Measurements from ENCODE around the gene STK32A.

STK32A gene

DNA sequence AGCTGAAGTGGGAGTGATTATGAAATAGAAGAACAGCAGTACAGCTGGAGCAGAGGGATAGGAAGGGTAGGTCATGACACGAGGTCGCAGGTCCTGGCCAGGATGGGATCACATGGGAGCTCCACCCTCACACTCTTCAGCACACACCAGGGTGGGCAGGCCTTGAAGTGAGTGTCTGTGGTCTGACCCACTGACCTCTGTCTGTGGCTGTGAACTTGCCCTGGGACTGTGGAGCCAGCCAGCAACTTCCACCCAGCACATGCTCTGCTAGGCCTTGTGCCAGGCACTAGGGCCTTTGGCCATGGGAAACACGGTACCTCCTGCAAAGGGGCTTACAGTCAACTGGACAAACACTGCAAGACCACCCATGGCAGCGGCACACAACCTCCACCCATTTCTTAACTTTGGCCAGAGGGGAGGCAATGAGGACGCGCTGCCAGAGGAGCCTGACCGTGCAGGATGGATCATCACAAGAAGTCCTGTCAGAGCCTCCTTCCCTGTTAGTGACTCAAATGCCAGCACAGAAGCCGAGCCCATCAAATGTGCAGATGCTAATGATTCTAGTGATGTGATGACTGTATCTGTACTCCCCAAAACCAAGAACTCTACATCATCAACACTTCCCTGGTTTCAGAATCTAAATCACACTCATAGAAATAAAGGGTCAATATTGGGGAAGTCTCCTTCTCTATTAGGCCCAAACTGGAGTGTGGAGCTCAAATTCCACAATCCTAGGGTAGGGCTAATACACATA lies 161.4 kb downstream of the STK32A start:
- Histone ChIP-seq H3K9me3 (ENCODE audit: control extremely low read depth in 1 of 5, control insufficient read depth in 4 of 5, insufficient read depth in 2 of 5, low read depth in 1 of 5, low read length in 4 of 5) (no peaks in the 10 kb centered on the region), H3K27me3 (replicated peaks in 2 of 5; ENCODE audit: control insufficient read depth in 4 of 5, insufficient read depth in 5 of 5, low read length in 4 of 5) (no peaks in the 10 kb centered on the region), H3K4me1 (ENCODE audit: control extremely low read depth in 1 of 4, control insufficient read depth in 4 of 4, insufficient read depth in 4 of 4, low read length in 3 of 4) (no peaks in the 10 kb centered on the region), H3K4me3 (ENCODE audit: control insufficient read depth in 1 of 7, extremely low read depth in 1 of 7, insufficient read depth in 4 of 7, low read depth in 2 of 7, low read length in 6 of 7) (no peak overlapping the region), H3K27ac (ENCODE audit: insufficient read depth in 1 of 2, low read depth in 1 of 2, low read length in 2 of 2, poor library complexity in 1 of 2, severe bottlenecking in 2 of 2) (no peak overlapping the region), H3K36me3 (ENCODE audit: control insufficient read depth in 4 of 4, insufficient read depth in 4 of 4, low read length in 3 of 4) (peaks cover 0 to 39% (median 3%) of the 10 kb centered on the region in 4 experiments)
- ChIA-PET POLR2A (no interaction called here), CTCF (interaction anchor here (1.5 kb wide), 1 partner anchor 26 kb away, joined by 4 read pairs; no protein-coding TSS in a partner anchor)
- no peak for DNase-seq
- WGBS (ENCODE audit: insufficient coverage) = 71% methylated on average over 4 of the region's 8 CpGs

GRCh38 chr5:147397616-147398015 lies 162.8 kb downstream of the STK32A start:
- H3K4me1 ChIP-seq (ENCODE audit: control extremely low read depth in 1 of 4, control insufficient read depth in 4 of 4, insufficient read depth in 4 of 4, low read length in 3 of 4) = no peaks in the 10 kb centered on the region

DNA sequence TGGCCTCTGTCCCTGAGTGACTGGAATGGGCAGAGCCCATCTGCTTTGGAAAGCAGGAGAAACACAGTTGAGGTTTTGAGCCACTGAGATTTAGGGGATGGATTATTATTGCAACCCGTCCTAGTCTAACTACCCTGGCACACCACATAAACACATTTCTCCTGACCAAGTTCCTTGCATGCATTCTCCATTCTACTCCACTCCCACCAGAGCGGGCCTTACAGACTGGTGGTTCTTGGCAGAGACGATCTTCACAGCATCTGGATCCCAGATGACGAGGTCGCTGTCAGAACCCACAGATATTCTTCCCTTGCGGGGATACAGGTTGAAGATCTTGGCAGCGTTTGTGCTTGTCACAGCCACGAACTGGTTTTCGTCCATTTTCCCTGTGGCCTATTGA lies 164.0 kb downstream of the STK32A start:
- Histone ChIP-seq H3K27me3 (replicated peaks in 2 of 5; ENCODE audit: control insufficient read depth in 4 of 5, insufficient read depth in 5 of 5, low read length in 4 of 5) (no peaks in the 10 kb centered on the region), H3K27ac (ENCODE audit: insufficient read depth in 1 of 2, low read depth in 1 of 2, low read length in 2 of 2, poor library complexity in 1 of 2, severe bottlenecking in 2 of 2) (no peak overlapping the region), H3K9me3 (ENCODE audit: control extremely low read depth in 1 of 5, control insufficient read depth in 4 of 5, insufficient read depth in 2 of 5, low read depth in 1 of 5, low read length in 4 of 5) (no peaks in the 10 kb centered on the region), H3K36me3 (ENCODE audit: control insufficient read depth in 4 of 4, insufficient read depth in 4 of 4, low read length in 3 of 4) (peaks cover 0 to 45% (median 3%) of the 10 kb centered on the region in 4 experiments), H3K4me1 (ENCODE audit: control extremely low read depth in 1 of 4, control insufficient read depth in 4 of 4, insufficient read depth in 4 of 4, low read length in 3 of 4) (peaks cover 0 to 2% (median 0%) of the 10 kb centered on the region in 4 experiments), H3K4me3 (ENCODE audit: control insufficient read depth in 1 of 7, extremely low read depth in 1 of 7, insufficient read depth in 4 of 7, low read depth in 2 of 7, low read length in 6 of 7) (no peak overlapping the region)
- POLR2A ChIA-PET = no interaction called here
- WGBS (ENCODE audit: insufficient coverage) = 100% methylated on average over 2 of the region's 9 CpGs
- CTCF ChIA-PET = no interaction called here
- DNase-seq = no peak

More at GRCh38 chr5:147397616-147398015, 162.8 kb downstream of the STK32A start:
- H3K9me3 ChIP-seq (ENCODE audit: control extremely low read depth in 1 of 5, control insufficient read depth in 4 of 5, insufficient read depth in 2 of 5, low read depth in 1 of 5, low read length in 4 of 5) = no peaks in the 10 kb centered on the region
- DNase-seq = no peak
- POLR2A ChIA-PET = no interaction called here
- H3K27me3 ChIP-seq (replicated peaks in 2 of 5; ENCODE audit: control insufficient read depth in 4 of 5, insufficient read depth in 5 of 5, low read length in 4 of 5) = no peaks in the 10 kb centered on the region
- H3K4me3 ChIP-seq (ENCODE audit: control insufficient read depth in 1 of 7, extremely low read depth in 1 of 7, insufficient read depth in 4 of 7, low read depth in 2 of 7, low read length in 6 of 7) = no peak overlapping the region
- 95% methylated on average over 11 of the region's 11 CpGs for WGBS (ENCODE audit: insufficient coverage)
- H3K36me3 ChIP-seq (ENCODE audit: control insufficient read depth in 4 of 4, insufficient read depth in 4 of 4, low read length in 3 of 4) = peaks cover 0 to 44% (median 3%) of the 10 kb centered on the region in 4 experiments
- no peak overlapping the region for H3K27ac ChIP-seq (ENCODE audit: insufficient read depth in 1 of 2, low read depth in 1 of 2, low read length in 2 of 2, poor library complexity in 1 of 2, severe bottlenecking in 2 of 2)
- CTCF ChIA-PET = interaction anchor here (0.8 to 1.1 kb wide), 2 partner anchors 22 to 184 kb away, joined by 3 read pairs; no protein-coding TSS in a partner anchor

- ChIA-PET POLR2A (no interaction called here), CTCF (interaction anchor here (1.3 to 1.5 kb wide), 2 partner anchors 15 to 178 kb away, joined by 3 read pairs; no protein-coding TSS in a partner anchor)
- peaks cover 0 to 6% (median 0%) of the 10 kb centered on the region in 4 experiments for H3K4me1 ChIP-seq (ENCODE audit: control extremely low read depth in 1 of 4, control insufficient read depth in 4 of 4, insufficient read depth in 4 of 4, low read length in 3 of 4)
- no peaks in the 10 kb centered on the region for H3K9me3 ChIP-seq (ENCODE audit: control extremely low read depth in 1 of 5, control insufficient read depth in 4 of 5, insufficient read depth in 2 of 5, low read depth in 1 of 5, low read length in 4 of 5)
- H3K27ac ChIP-seq (ENCODE audit: insufficient read depth in 1 of 2, low read depth in 1 of 2, low read length in 2 of 2, poor library complexity in 1 of 2, severe bottlenecking in 2 of 2) = no peak overlapping the region
- DNase-seq = no peak
- H3K4me3 ChIP-seq (ENCODE audit: control insufficient read depth in 1 of 7, extremely low read depth in 1 of 7, insufficient read depth in 4 of 7, low read depth in 2 of 7, low read length in 6 of 7) = no peak overlapping the region
- peaks cover 0 to 48% (median 4%) of the 10 kb centered on the region in 4 experiments for H3K36me3 ChIP-seq (ENCODE audit: control insufficient read depth in 4 of 4, insufficient read depth in 4 of 4, low read length in 3 of 4)
- no peaks in the 10 kb centered on the region for H3K27me3 ChIP-seq (replicated peaks in 2 of 5; ENCODE audit: control insufficient read depth in 4 of 5, insufficient read depth in 5 of 5, low read length in 4 of 5)
- WGBS (ENCODE audit: insufficient coverage) = 89% methylated on average over 5 of the region's 7 CpGs
Measured at GRCh38 chr5:147400126-147400809, 165.4 kb downstream of the STK32A start.

- ChIA-PET CTCF (interaction anchor here (1.3 to 1.5 kb wide), 2 partner anchors 15 to 178 kb away, joined by 3 read pairs; no protein-coding TSS in a partner anchor), POLR2A (no interaction called here)
- H3K4me1 ChIP-seq (ENCODE audit: control extremely low read depth in 1 of 4, control insufficient read depth in 4 of 4, insufficient read depth in 4 of 4, low read length in 3 of 4) = peaks cover 0 to 6% (median 0%) of the 10 kb centered on the region in 4 experiments
- no peak overlapping the region for H3K4me3 ChIP-seq (ENCODE audit: control insufficient read depth in 1 of 7, extremely low read depth in 1 of 7, insufficient read depth in 4 of 7, low read depth in 2 of 7, low read length in 6 of 7)
- H3K27ac ChIP-seq (ENCODE audit: insufficient read depth in 1 of 2, low read depth in 1 of 2, low read length in 2 of 2, poor library complexity in 1 of 2, severe bottlenecking in 2 of 2) = no peak overlapping the region
- DNase-seq = no peak
- H3K36me3 ChIP-seq (ENCODE audit: control insufficient read depth in 4 of 4, insufficient read depth in 4 of 4, low read length in 3 of 4) = peaks cover 0 to 46% (median 6%) of the 10 kb centered on the region in 4 experiments
- H3K27me3 ChIP-seq (replicated peaks in 2 of 5; ENCODE audit: control insufficient read depth in 4 of 5, insufficient read depth in 5 of 5, low read length in 4 of 5) = no peaks in the 10 kb centered on the region
- H3K9me3 ChIP-seq (ENCODE audit: control extremely low read depth in 1 of 5, control insufficient read depth in 4 of 5, insufficient read depth in 2 of 5, low read depth in 1 of 5, low read length in 4 of 5) = no peaks in the 10 kb centered on the region
Measured at GRCh38 chr5:147400881-147401280, 166.1 kb downstream of the STK32A start.

DNA sequence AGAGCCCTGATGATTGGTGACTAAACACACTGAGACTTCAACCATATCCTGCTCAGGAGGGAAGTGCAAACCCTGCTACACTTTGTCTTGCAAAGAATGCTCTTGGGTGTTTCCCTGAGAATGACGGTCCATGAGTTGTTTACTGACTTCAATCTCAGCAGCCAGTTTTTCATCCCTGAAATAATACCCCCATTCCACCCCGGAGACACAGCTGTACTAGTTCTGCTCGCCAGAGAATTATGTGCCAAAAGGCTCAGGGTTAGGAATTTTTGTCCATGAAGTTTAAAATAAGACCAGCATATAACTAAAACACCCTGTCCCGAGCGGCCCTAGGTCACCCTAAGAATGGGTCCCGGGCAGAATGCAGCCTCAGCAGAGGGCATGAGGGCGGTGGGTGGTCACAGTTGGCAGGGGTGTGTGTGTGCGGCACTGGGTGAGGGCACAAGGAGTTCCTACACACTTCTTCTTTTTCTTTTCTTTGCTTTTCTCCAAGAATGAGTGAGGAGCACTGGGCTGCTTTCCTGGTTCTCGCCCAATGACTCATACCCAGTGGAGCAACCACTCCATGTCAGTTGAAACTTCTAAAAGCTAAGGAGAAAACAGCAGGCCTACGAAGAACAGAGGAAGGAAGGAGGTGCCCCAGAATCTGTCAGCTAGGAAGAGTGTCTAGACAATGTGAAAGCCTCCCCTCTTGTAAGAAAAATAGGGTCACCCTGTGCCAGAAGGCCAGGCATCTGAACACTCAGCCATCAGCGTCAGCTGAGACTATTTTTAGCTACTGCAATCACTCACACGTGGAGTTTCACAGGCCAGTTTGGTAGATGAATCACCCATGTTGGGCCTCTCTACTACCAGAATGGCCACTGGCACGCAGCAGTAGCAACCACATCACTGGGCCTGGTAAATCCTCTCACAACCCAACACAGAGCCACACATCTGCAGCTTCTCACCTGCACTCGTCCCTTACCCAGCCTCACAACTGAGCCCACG lies 169.1 kb downstream of the STK32A start:
- Histone ChIP-seq H3K27me3 (replicated peaks in 2 of 5; ENCODE audit: control insufficient read depth in 4 of 5, insufficient read depth in 5 of 5, low read length in 4 of 5) (no peaks in the 10 kb centered on the region), H3K9me3 (ENCODE audit: control extremely low read depth in 1 of 5, control insufficient read depth in 4 of 5, insufficient read depth in 2 of 5, low read depth in 1 of 5, low read length in 4 of 5) (no peaks in the 10 kb centered on the region), H3K27ac (ENCODE audit: insufficient read depth in 1 of 2, low read depth in 1 of 2, low read length in 2 of 2, poor library complexity in 1 of 2, severe bottlenecking in 2 of 2) (no peak overlapping the region), H3K36me3 (ENCODE audit: control insufficient read depth in 4 of 4, insufficient read depth in 4 of 4, low read length in 3 of 4) (peaks cover 0 to 29% (median 7%) of the 10 kb centered on the region in 4 experiments), H3K4me3 (ENCODE audit: control insufficient read depth in 1 of 7, extremely low read depth in 1 of 7, insufficient read depth in 4 of 7, low read depth in 2 of 7, low read length in 6 of 7) (no peak overlapping the region), H3K4me1 (ENCODE audit: control extremely low read depth in 1 of 4, control insufficient read depth in 4 of 4, insufficient read depth in 4 of 4, low read length in 3 of 4) (peaks cover 0 to 6% (median 0%) of the 10 kb centered on the region in 4 experiments)
- POLR2A ChIA-PET = no interaction called here
- CTCF ChIA-PET = no interaction called here
- no peak for DNase-seq
- 91% methylated on average over 6 of the region's 15 CpGs for WGBS (ENCODE audit: insufficient coverage)
